OCI-LY3 (cell line): ENCODE measurements around the gene NRXN3.

ENCODE experiments used
- H2AFZ ChIP-seq: fragments of 200-600, 300-600 bp; shearing (Covaris generic); 2 replicates; pipeline ENCODE4 v1.6.0; 2014; ENCODE audit warnings: antibody characterized with exemption, low read depth, low read length
- H3K27ac ChIP-seq: fragments of 200-600, 300-600 bp; sonication (generic); 2 replicates; pipeline ENCODE4 v1.5.1; 2014; ENCODE audit warnings: mild to moderate bottlenecking, low read length, moderate library complexity, mixed read lengths
- H3K27me3 ChIP-seq: fragments of 200-600, 300-600 bp; sonication (generic); 2 replicates; pipeline ENCODE4 v1.6.1; 2014; ENCODE audit warnings: low read depth, low read length, mixed read lengths
- H3K36me3 ChIP-seq: fragments of 200-600, 300-600 bp; sonication (generic); replicated peaks from 2 replicates; pipeline ENCODE3; 2014; ENCODE audit warnings: low read depth, low read length, mixed read lengths
- H3K4me1 ChIP-seq: fragments of 300-600, 200-600 bp; sonication (generic); 2 replicates; pipeline ENCODE4 v1.6.1; 2014; ENCODE audit warnings: low read length, mixed read lengths
- H3K4me2 ChIP-seq: fragments of 200-600, 300-600 bp; sonication (generic); 2 replicates; pipeline ENCODE4 v1.6.1; 2014; ENCODE audit warnings: low read length, mixed read lengths
- H3K4me3 ChIP-seq: fragments of 300-600, 200-600 bp; sonication (generic); 2 replicates; pipeline ENCODE4 v1.5.1; 2014; ENCODE audit warnings: antibody characterized with exemption, mild to moderate bottlenecking, low read length, moderate library complexity
- H3K79me2 ChIP-seq: fragments of 300-600, 200-600 bp; shearing (Covaris generic); 2 replicates; pipeline ENCODE4 v1.6.1; 2014; ENCODE audit warnings: mild to moderate bottlenecking, low read length, mixed read lengths
- H3K9ac ChIP-seq: fragments of 300-600, 200-600 bp; shearing (Covaris generic); 2 replicates; pipeline ENCODE4 v1.6.0; 2014; ENCODE audit warnings: mild to moderate bottlenecking, low read length, moderate library complexity
- H3K9me3 ChIP-seq: fragments of 200-600, 300-600 bp; shearing (Covaris generic); 2 replicates; pipeline ENCODE4 v1.6.1; 2014; ENCODE audit warnings: low read length, mixed read lengths; ENCODE audit not compliant: insufficient read depth
- H4K20me1 ChIP-seq: fragments of 200-600, 300-600 bp; sonication (generic); 2 replicates; pipeline ENCODE4 v1.6.1; 2016; ENCODE audit warnings: low read length, mixed read lengths; ENCODE audit not compliant: insufficient read depth
- CTCF ChIP-seq: fragments of 200-600, 300-600 bp; sonication (generic); IDR thresholded peaks from 2 replicates; pipeline ENCODE4 v1.5.1; 2014; ENCODE audit warnings: antibody characterized with exemption, low read length, low read depth
- EZH2phosphoT487 ChIP-seq: fragments of 200-600 bp; shearing (Covaris generic); IDR thresholded peaks from 2 replicates; pipeline ENCODE4 v1.6.1; 2018; ENCODE audit warnings: antibody characterized with exemption, mixed run types, low read depth

NRXN3 gene

GRCh38 chr14:79281244-79282152 is 1111.3 kb downstream of the NRXN3 start:
- Histone ChIP-seq H3K4me3 (no peak overlapping the region), H3K27ac (no peak overlapping the region), H2AFZ (no peak overlapping the region), H3K79me2 (no peaks in the 10 kb centered on the region), H3K36me3 (no peaks in the 10 kb centered on the region), H4K20me1 (no peaks in the 10 kb centered on the region), H3K4me1 (no peaks in the 10 kb centered on the region), H3K9ac (no peak overlapping the region), H3K4me2 (no peak overlapping the region), H3K9me3 (no peaks in the 10 kb centered on the region), H3K27me3 (no peaks in the 10 kb centered on the region)
- no peak for TF ChIP-seq CTCF
- no peak for TF ChIP-seq EZH2phosphoT487

- no peaks in the 10 kb centered on the region for H3K36me3 ChIP-seq
- no peak overlapping the region for H3K4me3 ChIP-seq
- H3K9ac ChIP-seq, result no peak overlapping the region
- no peak overlapping the region for H2AFZ ChIP-seq
- no peaks in the 10 kb centered on the region for H3K27me3 ChIP-seq
- no peaks in the 10 kb centered on the region for H3K79me2 ChIP-seq
- H4K20me1 ChIP-seq, result no peaks in the 10 kb centered on the region
- TF ChIP-seq EZH2phosphoT487, result no peak
- TF ChIP-seq CTCF, result no peak
- H3K9me3 ChIP-seq, result no peaks in the 10 kb centered on the region
- H3K27ac ChIP-seq, result no peak overlapping the region
- H3K4me1 ChIP-seq, result no peaks in the 10 kb centered on the region
- H3K4me2 ChIP-seq, result no peak overlapping the region
These were observed 1114.4 kb downstream of the NRXN3 start for GRCh38 chr14:79284621-79285020.

- no peak overlapping the region for H3K27ac ChIP-seq
- H3K4me2 ChIP-seq, result no peak overlapping the region
- no peaks in the 10 kb centered on the region for H3K9me3 ChIP-seq
- H3K4me3 ChIP-seq, result no peak overlapping the region
- H3K4me1 ChIP-seq, result no peaks in the 10 kb centered on the region
- no peaks in the 10 kb centered on the region for H3K79me2 ChIP-seq
- no peaks in the 10 kb centered on the region for H3K36me3 ChIP-seq
- no peak overlapping the region for H2AFZ ChIP-seq
- H4K20me1 ChIP-seq, result no peaks in the 10 kb centered on the region
- no peak overlapping the region for H3K9ac ChIP-seq
- H3K27me3 ChIP-seq, result no peaks in the 10 kb centered on the region
- TF ChIP-seq CTCF, result no peak
- TF ChIP-seq EZH2phosphoT487, result no peak
These were observed 1115.1 kb downstream of the NRXN3 start for GRCh38 chr14:79285263-79285662.

- no peaks in the 10 kb centered on the region for H3K27me3 ChIP-seq
- no peak overlapping the region for H3K4me3 ChIP-seq
- TF ChIP-seq EZH2phosphoT487, result no peak
- TF ChIP-seq CTCF, result no peak
These were observed 1117.8 kb downstream of the NRXN3 start for GRCh38 chr14:79287976-79288375.

More at GRCh38 chr14:79287976-79288375, 1117.8 kb downstream of the NRXN3 start:
- Histone ChIP-seq H3K27ac (no peak overlapping the region), H4K20me1 (no peaks in the 10 kb centered on the region), H2AFZ (no peak overlapping the region), H3K36me3 (no peaks in the 10 kb centered on the region), H3K79me2 (no peaks in the 10 kb centered on the region), H3K9ac (no peak overlapping the region), H3K4me2 (no peak overlapping the region), H3K4me1 (no peaks in the 10 kb centered on the region), H3K9me3 (no peaks in the 10 kb centered on the region)
